ENCODE data around the gene FBXO44. TPM values are rescaled to one million over a fixed set of nuclear protein-coding genes. Genes with fewer than 3 reads are reported as not detected.

The FBXO44 gene
- total and polyA plus RNA-seq, 10 donors, result 15.3 to 39.4 (median 24.6) TPM

- TF ChIP-seq, protein P1, sequence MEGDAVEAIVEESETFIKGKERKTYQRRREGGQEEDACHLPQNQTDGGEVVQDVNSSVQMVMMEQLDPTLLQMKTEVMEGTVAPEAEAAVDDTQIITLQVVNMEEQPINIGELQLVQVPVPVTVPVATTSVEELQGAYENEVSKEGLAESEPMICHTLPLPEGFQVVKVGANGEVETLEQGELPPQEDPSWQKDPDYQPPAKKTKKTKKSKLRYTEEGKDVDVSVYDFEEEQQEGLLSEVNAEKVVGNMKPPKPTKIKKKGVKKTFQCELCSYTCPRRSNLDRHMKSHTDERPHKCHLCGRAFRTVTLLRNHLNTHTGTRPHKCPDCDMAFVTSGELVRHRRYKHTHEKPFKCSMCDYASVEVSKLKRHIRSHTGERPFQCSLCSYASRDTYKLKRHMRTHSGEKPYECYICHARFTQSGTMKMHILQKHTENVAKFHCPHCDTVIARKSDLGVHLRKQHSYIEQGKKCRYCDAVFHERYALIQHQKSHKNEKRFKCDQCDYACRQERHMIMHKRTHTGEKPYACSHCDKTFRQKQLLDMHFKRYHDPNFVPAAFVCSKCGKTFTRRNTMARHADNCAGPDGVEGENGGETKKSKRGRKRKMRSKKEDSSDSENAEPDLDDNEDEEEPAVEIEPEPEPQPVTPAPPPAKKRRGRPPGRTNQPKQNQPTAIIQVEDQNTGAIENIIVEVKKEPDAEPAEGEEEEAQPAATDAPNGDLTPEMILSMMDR (IDR thresholded peaks at IDR 0.05 in 8 of 11, conservative IDR thresholded peaks at IDR 0.05 in 3 of 11), result no peak
- no peak for TF ChIP-seq POLR2AphosphoS5 (IDR thresholded peaks at IDR 0.05)
- TF ChIP-seq POLR2A (IDR thresholded peaks at IDR 0.05), result no peak
- no peaks in the 10 kb centered on the region for H3K36me3 ChIP-seq
- H3K27me3 ChIP-seq (replicated peaks in 1 of 7), result peaks cover 0 to 70% (median 0%) of the 10 kb centered on the region in 7 donors
- H3K9me3 ChIP-seq, result no peaks in the 10 kb centered on the region
- H3K4me3 ChIP-seq, result no peak overlapping the region
- intact Hi-C loops (cut with DNase I; ENCODE audit: low total_unique reads), result no loop called here
- no peak overlapping the region for H3K27ac ChIP-seq
- DNase-seq, result no peak
- H3K4me1 ChIP-seq, result no peaks in the 10 kb centered on the region
- 40 to 61% (median 44%) methylated on average over 3 of the region's 3 CpGs for WGBS, 5 donors
Observed at GRCh38 chr1:11622398-11622797, 32.3 kb upstream of the FBXO44 start.

GRCh38 chr1:11623702-11624101 lies 31.0 kb upstream of the FBXO44 start:
- Histone ChIP-seq H3K4me3 (no peak overlapping the region), H3K9me3 (no peaks in the 10 kb centered on the region), H3K27me3 (replicated peaks in 1 of 7) (peaks cover 0 to 74% (median 0%) of the 10 kb centered on the region in 7 donors), H3K4me1 (no peaks in the 10 kb centered on the region), H3K36me3 (no peaks in the 10 kb centered on the region), H3K27ac (no peak overlapping the region)
- TF ChIP-seq, protein P1 (IDR thresholded peaks at IDR 0.05 in 8 of 11, conservative IDR thresholded peaks at IDR 0.05 in 3 of 11), result no peak
- TF ChIP-seq POLR2A (IDR thresholded peaks at IDR 0.05) (no peak), POLR2AphosphoS5 (IDR thresholded peaks at IDR 0.05) (no peak)
- WGBS, 5 donors, result 74 to 84% (median 78%) methylated on average over 8 of the region's 8 CpGs
- intact Hi-C loops (cut with DNase I; ENCODE audit: low total_unique reads), result no loop called here
- no peak for DNase-seq

GRCh38 chr1:11626551-11626950 lies 28.1 kb upstream of the FBXO44 start:
- no peaks in the 10 kb centered on the region for H3K4me1 ChIP-seq
- TF ChIP-seq POLR2A (IDR thresholded peaks at IDR 0.05), result no peak
- no peak for TF ChIP-seq POLR2AphosphoS5 (IDR thresholded peaks at IDR 0.05)
- TF ChIP-seq, protein P1 (IDR thresholded peaks at IDR 0.05 in 8 of 11, conservative IDR thresholded peaks at IDR 0.05 in 3 of 11), result no peak
- no peak overlapping the region for H3K27ac ChIP-seq
- peaks cover 0 to 84% (median 0%) of the 10 kb centered on the region in 7 donors for H3K27me3 ChIP-seq (replicated peaks in 1 of 7)
- intact Hi-C loops (cut with DNase I; ENCODE audit: low total_unique reads), result no loop called here
- WGBS, 5 donors, result 67 to 83% (median 74%) methylated on average over 3 of the region's 3 CpGs
- H3K36me3 ChIP-seq, result no peaks in the 10 kb centered on the region
- H3K9me3 ChIP-seq, result no peaks in the 10 kb centered on the region
- no peak for DNase-seq
- no peak overlapping the region for H3K4me3 ChIP-seq

DNA sequence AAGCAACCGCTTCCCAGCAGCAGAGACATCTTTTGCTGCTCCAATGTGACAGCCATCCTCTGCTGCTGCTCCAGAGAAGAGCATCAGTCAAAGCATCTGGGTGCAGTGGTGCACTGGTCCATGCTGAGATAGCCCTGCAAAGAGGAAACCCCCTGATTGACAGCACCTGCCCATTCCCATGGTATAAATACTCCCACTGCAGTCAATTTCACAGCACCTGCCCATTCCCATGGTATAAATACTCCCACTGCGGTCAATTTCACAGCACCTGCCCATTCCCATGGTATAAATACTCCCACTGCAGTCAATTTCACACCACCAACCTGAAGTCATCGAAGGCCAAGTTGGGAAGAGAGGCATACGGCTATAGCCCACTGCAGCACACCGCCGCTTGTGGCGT lies 25.9 kb upstream of the FBXO44 start:
- Histone ChIP-seq H3K9me3 (no peaks in the 10 kb centered on the region), H3K27ac (no peak overlapping the region)

More for the DNA sequence above, 25.9 kb upstream of the FBXO44 start:
- H3K27me3 ChIP-seq (replicated peaks in 1 of 7), result peaks cover 0 to 85% (median 0%) of the 10 kb centered on the region in 7 donors
- no peak for DNase-seq
- 83 to 96% (median 91%) methylated on average over 7 of the region's 7 CpGs for WGBS, 5 donors
- TF ChIP-seq, protein P1 (IDR thresholded peaks at IDR 0.05 in 8 of 11, conservative IDR thresholded peaks at IDR 0.05 in 3 of 11), result no peak
- TF ChIP-seq POLR2AphosphoS5 (IDR thresholded peaks at IDR 0.05), result no peak
- TF ChIP-seq POLR2A (IDR thresholded peaks at IDR 0.05), result no peak
- no peaks in the 10 kb centered on the region for H3K4me1 ChIP-seq
- H3K36me3 ChIP-seq, result no peaks in the 10 kb centered on the region
- intact Hi-C loops (cut with DNase I; ENCODE audit: low total_unique reads), result no loop called here
- no peak overlapping the region for H3K4me3 ChIP-seq
